ENCODE data around the gene GSTM2. TPM values are rescaled to one million over a fixed set of nuclear protein-coding genes. Genes with fewer than 3 reads are reported as not detected.
"Not testable (repeated sequence)": the region's sequence is repeated elsewhere in the genome, so short reads cannot be mapped to it uniquely, and the experiment has no call there.

The GSTM2 gene
- total RNA-seq, 4 donors from 2014 or later = 27.0 to 87.5 (median 57.2) TPM

DNA sequence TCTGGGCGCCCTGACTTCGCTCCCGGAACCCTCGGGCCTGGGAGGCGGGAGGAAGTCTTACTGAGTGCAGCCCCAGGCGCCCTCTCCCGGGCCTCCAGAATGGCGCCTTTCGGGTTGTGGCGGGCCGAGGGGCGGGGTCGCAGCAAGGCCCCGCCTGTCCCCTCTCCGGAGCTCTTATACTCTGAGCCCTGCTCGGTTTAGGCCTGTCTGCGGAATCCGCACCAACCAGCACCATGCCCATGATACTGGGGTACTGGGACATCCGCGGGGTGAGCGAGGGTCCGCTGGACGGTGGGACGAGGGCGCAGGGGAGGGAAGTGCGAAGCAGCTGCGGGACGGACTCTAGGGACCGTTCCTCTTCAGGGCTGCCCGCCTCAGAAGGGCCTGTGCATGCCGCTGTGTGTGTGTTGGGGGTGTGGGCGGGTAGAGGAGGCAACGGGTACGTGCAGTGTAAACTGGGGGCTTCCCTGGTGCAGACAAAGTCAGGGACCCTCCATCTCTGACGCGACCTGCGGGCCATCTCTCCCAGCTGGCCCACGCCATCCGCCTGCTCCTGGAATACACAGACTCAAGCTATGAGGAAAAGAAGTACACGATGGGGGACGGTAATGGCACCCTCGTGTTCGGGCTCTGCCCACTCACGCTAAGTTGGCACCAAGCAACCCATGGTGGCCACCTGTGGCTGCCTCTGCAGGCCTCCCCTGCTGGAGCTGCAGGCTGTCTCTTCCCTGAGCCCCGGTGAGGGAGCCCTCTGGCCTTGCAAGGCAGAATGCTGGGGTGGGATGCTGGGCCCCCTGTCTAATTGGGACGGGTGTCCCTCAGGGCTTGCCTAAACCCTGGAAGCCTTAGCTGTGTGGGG, 20.0 kb downstream of the GSTM2 start, which contains the start of gene GSTM1:
Gene GSTM1 (plus strand): TSS at position 177 of the 859 bp plus-strand sequence. CDS start 57 bp downstream, at position 234.
- TF ChIP-seq POLR2A (IDR thresholded peaks at IDR 0.05) = no peak
- TF ChIP-seq CTCF (IDR thresholded peaks at IDR 0.05) = peak in 1 of 5 experiments; percentile 25
- DNase-seq = peak; percentile 83
- H3K36me3 ChIP-seq = no peaks in the 10 kb centered on the region
- 12% methylated on average over 16 of the region's 46 CpGs; no CpG with 5 or more reads in 1 of the 2 donors for WGBS, 2 donors (ENCODE audit: low coverage in 1 of 2)
- H3K27ac ChIP-seq = peak within 1 kb of the TSS in 1 of 4 donors; percentile 79
- no peaks in the 10 kb centered on the region for H3K9me3 ChIP-seq
- no peaks in the 10 kb centered on the region for H3K4me1 ChIP-seq
- H3K27me3 ChIP-seq = no peaks in the 10 kb centered on the region
- intact Hi-C loops (cut with DNase I; ENCODE audit: low total_unique reads) = no loop called here
- in situ Hi-C loops (cut with MboI; ENCODE audit: low pct_ligation_motif_present in 1 of 4, low pct_unique_long_range_greater_than_20kb in 1 of 4, low sequenced_read_pairs in 3 of 4) = no loop called here
- H3K4me3 ChIP-seq = no peak within 1 kb of the TSS

- in situ Hi-C loops (cut with MboI; ENCODE audit: low pct_ligation_motif_present in 1 of 4, low pct_unique_long_range_greater_than_20kb in 1 of 4, low sequenced_read_pairs in 3 of 4) = no loop called here
- Histone ChIP-seq H3K27ac (no peak overlapping the region), H3K27me3 (no peaks in the 10 kb centered on the region), H3K4me3 (no peak overlapping the region), H3K9me3 (no peaks in the 10 kb centered on the region), H3K36me3 (no peaks in the 10 kb centered on the region), H3K4me1 (no peaks in the 10 kb centered on the region)
- intact Hi-C loops (cut with DNase I; ENCODE audit: low total_unique reads) = no loop called here
- WGBS, 2 donors (ENCODE audit: low coverage in 1 of 2) = 64% methylated on average over 6 of the region's 6 CpGs; no CpG with 5 or more reads in 1 of the 2 donors
- no peak for DNase-seq
- TF ChIP-seq EP300 (IDR thresholded peaks at IDR 0.05; ENCODE audit: low read depth) (no peak), CTCF (IDR thresholded peaks at IDR 0.05) (no peak), POLR2AphosphoS5 (IDR thresholded peaks at IDR 0.05) (no peak), POLR2A (IDR thresholded peaks at IDR 0.05) (no peak)
Measured at GRCh38 chr1:109689844-109690405, 22.1 kb downstream of the GSTM2 start.

DNA sequence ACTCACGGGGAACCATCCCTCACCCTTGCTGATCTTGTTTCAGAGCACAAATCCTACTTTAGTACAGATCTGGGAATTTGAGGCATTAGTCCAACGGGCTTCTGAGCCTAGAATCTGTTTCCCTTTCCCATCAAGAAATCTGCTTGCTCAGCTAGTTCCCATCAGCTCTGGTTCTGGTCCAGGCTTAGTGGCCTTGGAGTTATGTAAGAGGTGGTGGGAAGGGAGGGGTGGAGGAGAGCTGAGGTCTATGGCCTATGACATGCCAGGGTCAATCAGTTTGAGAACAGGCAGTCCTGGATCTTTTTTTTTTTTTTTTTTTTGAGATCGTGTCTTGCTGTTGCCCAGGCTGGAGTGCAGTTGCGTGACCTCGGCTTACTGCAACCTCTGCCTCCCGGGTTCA, 23.9 kb downstream of the GSTM2 start:
- H3K9me3 ChIP-seq = no peaks in the 10 kb centered on the region
- DNase-seq = no peak
- H3K27ac ChIP-seq = peak overlapping the region in 1 of 4 donors; percentile 34
- no peaks in the 10 kb centered on the region for H3K27me3 ChIP-seq
- TF ChIP-seq CTCF (IDR thresholded peaks at IDR 0.05) = no peak
- no peak for TF ChIP-seq POLR2A (IDR thresholded peaks at IDR 0.05)
- no peak for TF ChIP-seq POLR2AphosphoS5 (IDR thresholded peaks at IDR 0.05)
- TF ChIP-seq EP300 (IDR thresholded peaks at IDR 0.05; ENCODE audit: low read depth) = no peak
- H3K36me3 ChIP-seq = no peaks in the 10 kb centered on the region
- intact Hi-C loops (cut with DNase I; ENCODE audit: low total_unique reads) (no loop called here), in situ Hi-C loops (cut with MboI; ENCODE audit: low pct_ligation_motif_present in 1 of 4, low pct_unique_long_range_greater_than_20kb in 1 of 4, low sequenced_read_pairs in 3 of 4) (no loop called here)
- H3K4me1 ChIP-seq = no peaks in the 10 kb centered on the region
- no peak overlapping the region for H3K4me3 ChIP-seq
- WGBS, 2 donors (ENCODE audit: low coverage in 1 of 2) = 78% methylated on average over 5 of the region's 6 CpGs; no CpG with 5 or more reads in 1 of the 2 donors

DNA sequence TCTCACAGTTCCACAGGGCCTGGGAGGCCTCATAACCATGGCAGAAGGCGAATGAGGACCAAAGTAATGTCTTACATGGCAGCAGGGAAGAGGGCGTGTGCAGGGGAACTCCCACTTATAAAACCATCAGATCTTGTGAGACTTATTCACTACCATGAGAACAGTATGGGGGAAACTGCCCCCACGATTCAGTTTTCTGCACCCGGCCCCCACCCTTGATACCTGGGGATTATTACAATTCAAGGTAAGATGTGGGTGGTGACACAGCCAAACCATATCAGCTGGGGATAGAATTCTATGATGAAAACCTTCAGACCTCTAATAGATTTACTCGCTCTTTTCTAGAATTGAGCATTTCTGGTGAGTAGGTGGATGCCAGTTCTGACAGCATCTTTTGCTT, 26.5 kb downstream of the GSTM2 start:
- H3K9me3 ChIP-seq; in situ Hi-C loops (cut with MboI; ENCODE audit: low pct_ligation_motif_present in 1 of 4, low pct_unique_long_range_greater_than_20kb in 1 of 4, low sequenced_read_pairs in 3 of 4); H3K4me1 ChIP-seq; H3K4me3 ChIP-seq; H3K27ac ChIP-seq; H3K36me3 ChIP-seq; intact Hi-C loops (cut with DNase I; ENCODE audit: low total_unique reads); DNase-seq; H3K27me3 ChIP-seq: not testable (repeated sequence)
- 81% methylated on average over 5 of the region's 5 CpGs; no CpG with 5 or more reads in 1 of the 2 donors for WGBS, 2 donors (ENCODE audit: low coverage in 1 of 2)

- WGBS, 2 donors (ENCODE audit: low coverage in 1 of 2) = 86% methylated on average over 3 of the region's 3 CpGs; no CpG with 5 or more reads in 1 of the 2 donors
- in situ Hi-C loops (cut with MboI; ENCODE audit: low pct_ligation_motif_present in 1 of 4, low pct_unique_long_range_greater_than_20kb in 1 of 4, low sequenced_read_pairs in 3 of 4) = not testable (repeated sequence)
Measured at GRCh38 chr1:109695138-109695537, 27.3 kb downstream of the GSTM2 start.

More at GRCh38 chr1:109695138-109695537, 27.3 kb downstream of the GSTM2 start:
- H3K4me3 ChIP-seq; H3K4me1 ChIP-seq; H3K27me3 ChIP-seq; H3K36me3 ChIP-seq; H3K9me3 ChIP-seq; DNase-seq; intact Hi-C loops (cut with DNase I; ENCODE audit: low total_unique reads); H3K27ac ChIP-seq: not testable (repeated sequence)
